GM19099 (cell line): ENCODE results near the gene PLCL1.

Experiments
- POLR2A ChIP-seq: IDR thresholded peaks from 3 replicates; pipeline ENCODE4 v1.6.1; 2011; ENCODE audit warnings: low read depth; ENCODE audit not compliant: insufficient read length; ENCODE audit errors: extremely low read depth

Gene PLCL1

DNA sequence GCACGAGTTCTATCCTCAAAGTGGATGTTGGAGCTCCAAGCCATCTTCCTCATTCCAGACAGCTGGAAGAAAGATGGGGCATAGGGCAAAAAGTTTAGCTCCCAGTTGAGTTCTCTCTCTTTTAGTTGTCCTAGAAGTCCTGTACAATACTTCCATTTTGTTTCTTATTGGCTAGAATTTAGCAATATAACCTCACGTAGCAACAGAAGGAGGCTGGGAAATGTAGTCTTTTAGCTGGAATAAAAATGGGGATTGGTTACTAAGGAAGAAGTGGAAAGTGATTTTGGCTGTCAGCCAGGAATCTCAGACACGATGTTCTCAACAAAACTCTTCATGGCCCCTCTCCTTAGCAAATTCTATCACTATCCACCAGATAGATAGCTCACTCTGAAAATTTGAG lies 79.9 kb downstream of the PLCL1 start:
- TF ChIP-seq POLR2A = no peak

DNA sequence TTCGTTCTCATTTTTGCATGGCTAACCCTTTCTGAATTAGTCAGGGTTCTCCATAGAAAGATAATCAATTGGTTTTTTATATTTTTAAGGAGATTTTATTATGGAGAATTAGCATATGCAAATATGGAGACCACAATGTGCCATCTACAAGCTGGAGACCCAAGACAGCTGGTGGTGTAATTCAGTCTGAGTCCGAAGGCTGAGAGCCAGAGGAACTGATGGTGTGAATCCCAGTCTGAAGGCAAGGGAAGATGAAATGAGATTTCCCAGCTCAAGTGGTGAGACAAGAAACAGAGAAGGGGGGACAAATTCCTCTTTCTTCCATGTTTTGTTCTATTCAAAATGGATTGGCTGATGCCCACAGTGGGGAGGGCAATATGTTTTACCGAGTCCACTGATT lies 80.7 kb downstream of the PLCL1 start:
- TF ChIP-seq POLR2A = no peak

DNA sequence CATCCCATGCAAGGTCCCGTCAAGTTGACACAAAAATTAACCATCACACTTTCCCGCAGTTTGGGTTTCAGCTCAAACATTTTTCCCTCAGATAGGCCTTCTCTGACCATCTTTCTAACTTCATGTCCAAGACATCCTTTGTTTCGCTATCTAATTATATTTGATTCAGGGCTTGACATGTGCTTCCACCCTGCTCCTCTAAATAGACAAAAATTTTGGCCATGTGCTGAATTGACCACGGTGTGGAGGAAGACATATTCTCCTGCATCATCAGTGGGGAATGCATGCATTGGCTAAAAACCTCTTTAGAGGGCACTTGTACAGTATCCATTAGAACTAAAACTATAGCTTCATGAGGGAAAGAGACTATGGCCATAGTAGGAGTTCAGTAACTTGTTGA lies 81.2 kb downstream of the PLCL1 start:
- TF ChIP-seq POLR2A = no peak

DNA sequence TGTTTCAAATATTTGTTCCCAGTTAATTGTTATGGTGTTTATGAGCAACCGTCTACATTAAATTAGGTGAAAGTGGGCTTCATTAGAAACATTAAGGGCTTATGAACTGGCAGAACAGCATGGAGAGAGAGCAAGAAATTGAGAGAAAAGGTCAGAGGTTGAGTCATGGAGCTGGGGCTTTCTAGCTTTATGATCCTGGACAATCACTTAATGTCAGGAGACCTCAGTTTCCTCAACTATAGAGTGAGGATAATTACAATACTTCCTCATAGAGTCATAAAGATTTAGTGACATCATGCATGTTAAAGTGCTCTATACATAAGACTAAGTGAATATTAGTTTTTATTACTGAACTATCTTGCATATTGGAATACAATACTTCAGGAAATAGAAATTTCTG lies 83.9 kb downstream of the PLCL1 start:
- no peak for TF ChIP-seq POLR2A

DNA sequence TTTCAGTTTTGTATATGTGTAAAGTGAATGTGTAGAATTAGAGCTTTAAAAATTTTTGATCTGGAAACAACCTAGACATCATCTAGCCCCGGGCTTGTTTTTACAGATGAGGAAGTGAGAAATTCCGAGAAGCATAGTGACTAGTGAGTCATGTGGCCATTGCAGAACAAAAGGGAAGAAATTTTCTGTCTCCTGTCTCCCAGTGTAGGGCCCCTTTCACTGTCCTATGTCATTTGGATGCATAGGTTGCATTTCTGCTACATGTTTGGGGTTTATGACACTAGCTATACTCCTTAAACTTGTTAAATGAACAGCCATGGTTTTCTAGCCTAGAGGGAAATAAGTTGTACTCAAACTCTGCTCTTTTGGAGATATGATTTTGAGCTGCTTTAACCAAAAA lies 84.6 kb downstream of the PLCL1 start:
- TF ChIP-seq POLR2A = no peak

DNA sequence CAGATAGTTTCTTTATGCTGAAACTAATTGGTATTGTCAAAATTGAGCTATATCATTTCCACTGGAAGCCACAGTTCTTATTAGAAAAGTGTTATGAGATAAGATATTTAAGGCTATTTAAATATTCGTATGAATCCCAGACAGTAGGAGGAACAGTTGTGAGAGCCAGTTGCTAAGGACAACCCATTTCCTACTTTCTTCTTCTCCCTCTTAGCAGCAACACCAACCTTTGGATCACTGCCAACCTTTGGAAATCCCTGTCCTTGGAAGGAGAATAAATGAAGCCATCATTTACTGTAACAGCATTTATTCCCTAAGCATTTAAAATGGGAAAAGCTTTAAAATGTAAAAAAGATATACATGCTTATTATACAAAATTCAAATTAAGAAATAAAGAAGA lies 85.8 kb downstream of the PLCL1 start:
- no peak for TF ChIP-seq POLR2A

DNA sequence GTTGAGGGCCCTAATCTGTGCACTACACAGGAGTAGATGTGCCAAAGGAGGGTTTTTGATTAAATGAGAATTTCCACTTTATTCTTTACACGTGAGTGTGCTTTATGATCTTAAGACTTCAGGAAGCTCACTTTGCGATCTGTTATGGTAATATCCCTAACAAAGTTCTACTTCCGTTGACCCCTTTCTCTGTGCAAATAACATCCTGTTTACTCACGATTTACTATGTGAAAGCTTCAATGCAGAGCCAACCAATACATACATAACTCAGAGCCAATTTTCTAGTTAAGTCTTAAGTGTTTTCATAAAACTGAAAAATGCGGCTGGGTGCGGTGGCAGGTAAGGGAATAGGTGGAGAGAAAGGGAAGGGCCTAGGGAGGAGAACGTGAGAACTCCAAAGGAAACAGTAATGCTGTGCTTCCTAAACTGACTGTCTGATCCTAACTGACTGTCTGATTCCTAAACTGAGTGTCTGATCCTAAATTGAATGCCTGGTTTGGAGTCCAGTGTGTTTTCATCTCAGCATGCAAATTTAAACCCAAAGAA lies 87.6 kb downstream of the PLCL1 start:
- TF ChIP-seq POLR2A = no peak

DNA sequence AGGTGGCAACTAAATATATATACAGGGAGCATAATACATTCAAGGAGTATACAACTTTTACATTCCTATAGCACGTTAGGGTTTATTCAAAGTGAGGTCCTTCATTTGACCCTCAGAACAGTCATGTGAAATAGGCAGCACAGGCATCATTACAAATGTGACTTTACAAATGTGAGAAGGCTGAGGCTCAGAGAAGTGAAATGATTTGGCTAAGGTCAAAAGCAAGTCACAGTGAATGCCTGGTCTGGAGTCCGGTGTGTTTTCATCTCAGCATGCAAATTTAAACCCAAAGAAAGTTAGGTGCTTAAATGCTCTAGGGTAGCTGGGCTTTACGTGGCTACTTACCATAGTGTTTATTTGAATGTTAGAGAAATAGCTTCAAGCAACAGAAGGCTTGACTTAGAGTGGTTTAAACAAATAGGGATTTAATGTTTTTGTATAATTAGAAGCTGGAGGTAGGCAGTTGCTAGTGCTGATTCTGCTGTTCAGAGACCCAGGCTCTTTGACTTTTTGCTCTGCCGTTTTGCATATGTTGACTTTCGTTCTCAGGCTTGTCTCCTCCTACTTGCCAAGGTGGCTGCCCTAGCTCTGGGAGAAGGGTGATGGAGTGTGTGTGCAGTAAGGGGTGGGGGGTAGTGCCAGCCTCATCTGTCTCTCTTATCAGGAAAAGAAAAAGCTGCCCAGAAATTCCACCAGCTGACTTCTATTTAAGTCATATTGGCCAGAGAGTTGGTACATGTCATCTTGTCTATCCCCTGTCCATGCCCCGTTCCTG lies 89.2 kb downstream of the PLCL1 start:
- TF ChIP-seq POLR2A = no peak

DNA sequence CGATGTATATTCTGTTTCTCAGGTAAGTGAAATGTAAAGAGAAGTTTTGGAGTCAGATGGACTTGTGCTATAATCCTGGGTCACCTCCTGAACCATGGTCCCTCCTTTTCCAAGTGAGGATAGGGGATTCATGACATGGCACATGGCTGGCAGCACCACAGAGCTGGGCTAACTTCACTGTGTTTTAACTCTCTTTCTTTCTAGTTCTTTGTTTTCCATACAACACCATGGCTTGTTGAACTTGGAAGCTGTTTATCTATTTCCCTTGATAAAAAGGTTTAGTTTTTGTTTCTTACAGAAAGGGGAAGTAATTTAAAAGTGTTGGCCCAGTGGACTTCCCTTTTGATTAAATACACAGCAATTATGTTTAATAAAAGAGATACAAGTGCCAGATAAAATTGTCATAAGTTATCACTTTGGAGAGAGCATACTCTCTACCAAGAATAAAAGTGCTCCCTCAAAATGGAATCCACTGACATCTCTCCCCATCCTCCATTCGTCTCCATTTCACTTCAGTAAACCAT lies 90.4 kb downstream of the PLCL1 start:
- no peak for TF ChIP-seq POLR2A

DNA sequence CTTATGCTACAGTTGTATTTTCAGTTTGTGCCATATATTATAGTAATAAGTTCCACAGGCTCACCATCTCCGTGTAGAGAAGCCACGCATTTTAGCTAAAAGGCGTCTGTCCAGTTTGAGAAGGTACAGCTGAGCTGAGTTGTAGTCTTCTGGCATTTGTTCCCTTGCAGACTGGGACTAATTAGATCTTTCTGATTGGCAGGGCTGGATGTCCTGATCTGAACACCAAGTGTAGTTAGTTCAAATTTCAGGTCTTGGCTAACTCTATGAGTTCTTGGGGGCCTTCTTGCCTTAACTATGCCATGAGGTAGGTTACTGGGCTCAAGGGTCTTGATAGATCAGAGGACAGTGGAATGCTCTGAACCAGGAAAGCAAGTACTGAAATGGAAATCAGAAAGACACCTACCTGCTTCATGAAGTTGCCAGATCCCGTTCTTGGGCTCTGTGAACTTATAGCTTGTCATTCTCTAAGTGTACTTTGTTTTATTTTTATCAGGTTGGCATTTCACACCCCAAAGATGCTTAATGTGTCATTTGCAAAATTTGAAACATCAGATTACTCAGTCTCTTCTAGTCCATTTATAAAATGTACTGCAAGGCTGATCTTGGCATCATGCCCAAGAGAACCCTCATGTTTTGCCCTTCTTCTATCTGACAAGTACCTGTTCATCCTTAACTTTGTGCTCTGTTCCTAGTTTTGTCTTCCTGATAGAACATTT lies 93.7 kb downstream of the PLCL1 start:
- TF ChIP-seq POLR2A = no peak

DNA sequence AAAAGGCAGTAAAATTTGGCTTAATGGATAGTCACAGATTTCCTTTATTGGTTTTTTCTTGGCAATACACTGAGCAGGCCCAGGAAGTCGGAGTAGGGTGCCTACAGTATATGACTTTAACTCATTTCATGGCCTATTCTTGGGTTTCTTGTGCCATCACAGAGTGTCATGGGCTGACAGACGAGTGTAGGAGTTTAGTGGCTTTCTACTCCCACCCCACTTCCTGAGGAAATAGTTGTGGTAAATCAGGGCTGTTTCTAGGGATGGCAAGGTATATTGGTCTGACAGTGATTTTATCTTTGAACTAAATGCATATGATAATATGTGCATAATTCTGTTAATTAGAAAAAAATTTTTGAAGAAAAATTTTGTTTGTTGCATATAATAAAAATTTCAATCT lies 100.1 kb downstream of the PLCL1 start:
- TF ChIP-seq POLR2A = no peak

DNA sequence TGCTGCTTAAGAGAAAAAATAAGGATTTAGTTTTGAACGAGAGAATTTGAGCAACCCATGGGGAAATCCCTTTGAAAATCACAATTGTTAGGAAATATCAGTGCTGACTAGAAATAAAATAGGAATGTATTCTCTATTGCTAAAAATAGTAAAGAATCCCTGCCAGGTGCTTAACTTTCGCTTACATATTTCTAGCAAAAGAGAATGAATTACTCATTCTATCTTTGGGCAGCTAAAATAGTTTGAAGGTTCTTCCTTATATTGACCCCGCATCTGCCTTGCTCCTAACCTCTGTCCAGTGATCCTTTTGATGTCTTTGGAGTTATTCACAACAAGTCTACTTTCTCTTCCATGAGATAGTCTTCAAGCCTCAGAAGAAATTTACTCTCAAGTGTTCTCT lies 103.8 kb downstream of the PLCL1 start:
- TF ChIP-seq POLR2A = no peak

DNA sequence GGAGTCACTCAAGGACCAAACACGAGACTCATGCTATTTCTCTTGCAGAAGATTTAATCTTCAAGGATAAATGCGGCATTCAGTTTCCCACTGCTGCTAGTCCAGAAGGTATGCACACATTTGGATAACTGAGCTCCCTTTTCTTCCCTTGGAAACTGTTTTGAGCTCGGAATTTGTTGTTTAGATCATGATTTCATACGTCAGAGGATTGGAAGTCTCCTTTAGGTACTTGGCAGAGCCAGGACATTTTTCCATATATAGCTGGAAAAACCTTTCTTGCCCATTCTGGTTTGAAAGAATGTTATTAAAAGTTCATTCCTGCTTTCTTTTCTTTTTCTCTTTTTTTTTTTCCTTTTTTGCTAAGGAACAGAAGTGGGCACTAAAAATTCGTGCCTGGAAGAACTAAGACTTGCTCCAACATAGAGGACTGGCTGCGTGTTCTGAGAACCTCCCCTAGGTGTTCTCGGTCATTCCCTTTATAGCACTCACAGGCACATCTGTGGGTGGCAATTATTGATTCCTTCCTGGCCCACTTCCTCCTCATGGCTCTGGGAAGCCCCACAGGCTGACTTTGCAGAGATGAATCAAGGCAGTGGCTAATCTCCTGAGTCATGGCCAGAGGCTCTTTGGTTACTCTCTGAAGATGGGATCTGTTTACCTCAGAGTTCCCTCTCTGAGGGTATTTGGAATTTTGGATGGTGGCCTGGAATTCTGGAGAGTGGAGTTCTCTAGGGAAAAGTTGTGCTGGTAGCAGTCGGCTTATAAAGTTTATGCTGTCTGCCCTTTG lies 104.8 kb downstream of the PLCL1 start:
- no peak for TF ChIP-seq POLR2A

DNA sequence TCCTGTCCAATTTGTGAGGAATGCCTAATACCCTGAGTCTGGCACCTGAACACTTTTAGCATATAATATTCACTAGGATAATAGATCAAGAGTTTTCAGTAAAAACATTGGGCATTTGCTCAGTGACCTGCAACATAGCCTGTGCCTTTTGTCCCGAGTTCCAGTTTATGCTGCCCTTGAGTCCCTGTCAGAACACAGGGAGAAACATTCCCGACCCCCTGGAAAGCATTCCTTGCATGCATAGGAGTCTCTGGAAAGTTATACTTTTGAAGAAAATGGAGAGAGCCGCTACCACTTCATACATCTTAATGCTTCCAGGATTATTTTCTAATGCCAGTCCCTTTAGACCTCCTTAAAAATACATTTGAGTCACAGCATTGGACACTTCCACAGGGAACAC lies 107.3 kb downstream of the PLCL1 start:
- no peak for TF ChIP-seq POLR2A

DNA sequence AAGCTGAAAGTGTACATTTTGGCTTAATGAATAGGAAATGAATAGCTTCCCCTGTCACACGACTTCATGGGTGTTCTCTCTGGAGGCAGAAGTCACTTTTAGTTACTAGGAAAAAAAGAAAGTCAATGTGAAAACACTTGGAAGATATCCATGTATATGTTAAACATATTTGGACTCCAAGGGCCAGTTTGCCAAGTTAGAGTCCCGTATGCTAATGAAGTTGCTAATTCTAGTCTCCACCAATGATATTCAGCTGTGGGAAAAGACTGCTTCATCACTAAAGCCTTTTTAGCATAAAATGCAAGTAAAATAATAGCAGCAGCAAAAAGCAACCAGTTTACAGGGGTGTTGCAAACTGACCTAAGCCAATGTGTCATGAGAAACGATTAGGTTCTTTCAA lies 108.7 kb downstream of the PLCL1 start:
- TF ChIP-seq POLR2A = no peak

DNA sequence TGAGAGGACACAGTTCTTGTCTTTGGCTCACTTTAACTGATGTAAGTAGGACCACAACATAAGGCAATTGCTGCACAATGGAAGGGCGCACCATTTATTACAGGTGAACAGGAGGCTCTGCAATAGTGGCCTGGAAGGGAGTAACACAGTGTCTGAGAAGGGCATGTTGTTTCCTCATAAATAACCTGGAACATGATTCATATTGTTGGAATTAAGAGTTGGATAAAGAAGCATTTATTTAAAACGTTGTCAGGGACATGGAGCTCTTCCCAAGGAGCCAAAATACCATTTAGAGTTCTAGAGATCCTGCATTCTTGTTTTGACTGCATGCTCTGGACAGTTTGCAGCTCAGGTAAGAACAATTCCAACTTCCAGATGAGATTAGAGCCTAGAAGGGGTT lies 110.4 kb downstream of the PLCL1 start:
- no peak for TF ChIP-seq POLR2A
